ENCODE data around the gene AK4. TPM values are rescaled to one million over a fixed set of nuclear protein-coding genes. Genes with fewer than 3 reads are reported as not detected.

The AK4 gene
- total and polyA plus RNA-seq, 9 donors: 1.7 to 25.6 (median 13.2) TPM

DNA sequence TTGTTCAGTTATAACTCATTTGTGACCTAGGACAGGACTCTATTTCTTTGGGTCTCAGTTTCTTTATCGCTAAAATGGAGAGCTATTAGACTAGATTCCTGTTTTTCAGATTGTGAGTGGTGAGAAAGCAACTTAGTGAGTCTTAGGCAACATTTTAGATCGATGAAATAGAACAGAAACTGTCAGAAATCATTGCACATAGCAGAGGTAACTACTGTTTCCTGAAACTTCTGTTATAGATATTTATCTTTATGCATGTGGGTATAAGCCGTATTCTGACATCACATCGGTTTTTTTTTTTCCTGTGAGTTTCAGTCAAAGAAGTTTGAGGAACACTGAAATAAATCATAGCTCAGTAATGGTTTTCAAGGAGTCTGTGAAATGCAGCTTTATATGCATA, 119.3 kb downstream of the AK4 start:
- WGBS, 3 donors: 93 to 97% (median 94%) methylated on average over 4 of the region's 4 CpGs
- Histone ChIP-seq H3K4me1 (ENCODE audit: insufficient read depth) (peaks cover 3% of the 10 kb centered on the region), H3K27me3 (no peaks in the 10 kb centered on the region), H3K9me3 (no peaks in the 10 kb centered on the region), H3K36me3 (no peaks in the 10 kb centered on the region), H3K27ac (no peak overlapping the region), H3K4me3 (no peak overlapping the region)
- TF ChIP-seq POLR2A (IDR thresholded peaks at IDR 0.05): no peak
- TF ChIP-seq EP300 (IDR thresholded peaks at IDR 0.05): no peak
- TF ChIP-seq, protein P1, sequence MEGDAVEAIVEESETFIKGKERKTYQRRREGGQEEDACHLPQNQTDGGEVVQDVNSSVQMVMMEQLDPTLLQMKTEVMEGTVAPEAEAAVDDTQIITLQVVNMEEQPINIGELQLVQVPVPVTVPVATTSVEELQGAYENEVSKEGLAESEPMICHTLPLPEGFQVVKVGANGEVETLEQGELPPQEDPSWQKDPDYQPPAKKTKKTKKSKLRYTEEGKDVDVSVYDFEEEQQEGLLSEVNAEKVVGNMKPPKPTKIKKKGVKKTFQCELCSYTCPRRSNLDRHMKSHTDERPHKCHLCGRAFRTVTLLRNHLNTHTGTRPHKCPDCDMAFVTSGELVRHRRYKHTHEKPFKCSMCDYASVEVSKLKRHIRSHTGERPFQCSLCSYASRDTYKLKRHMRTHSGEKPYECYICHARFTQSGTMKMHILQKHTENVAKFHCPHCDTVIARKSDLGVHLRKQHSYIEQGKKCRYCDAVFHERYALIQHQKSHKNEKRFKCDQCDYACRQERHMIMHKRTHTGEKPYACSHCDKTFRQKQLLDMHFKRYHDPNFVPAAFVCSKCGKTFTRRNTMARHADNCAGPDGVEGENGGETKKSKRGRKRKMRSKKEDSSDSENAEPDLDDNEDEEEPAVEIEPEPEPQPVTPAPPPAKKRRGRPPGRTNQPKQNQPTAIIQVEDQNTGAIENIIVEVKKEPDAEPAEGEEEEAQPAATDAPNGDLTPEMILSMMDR (IDR thresholded peaks at IDR 0.05): no peak
- intact Hi-C loops (cut with DNase I): no loop called here
- no peak for DNase-seq

DNA sequence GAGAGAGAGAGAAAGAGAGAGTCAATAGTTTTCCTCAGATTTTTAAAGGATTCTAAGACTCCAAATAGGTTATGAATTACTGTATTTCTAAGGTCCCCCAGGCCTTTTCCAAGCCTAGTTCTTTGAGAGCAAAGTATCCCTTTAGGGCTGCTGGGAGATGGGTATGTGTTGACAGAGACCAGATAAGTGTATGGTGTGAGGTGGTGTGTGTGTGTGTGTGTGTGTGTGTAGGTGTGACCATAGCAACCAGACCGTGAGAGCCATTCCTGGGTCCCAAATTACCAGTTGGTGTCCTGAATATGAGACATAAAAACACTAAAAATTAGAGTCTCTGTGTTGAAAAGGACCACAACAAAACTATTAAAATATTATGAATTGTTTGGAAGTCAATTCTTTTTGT, 119.7 kb downstream of the AK4 start:
- Histone ChIP-seq H3K27me3 (no peaks in the 10 kb centered on the region), H3K4me1 (ENCODE audit: insufficient read depth) (peaks cover 3% of the 10 kb centered on the region), H3K9me3 (no peaks in the 10 kb centered on the region), H3K36me3 (no peaks in the 10 kb centered on the region), H3K27ac (no peak overlapping the region), H3K4me3 (no peak overlapping the region)
- DNase-seq: no peak
- TF ChIP-seq, protein P1 (IDR thresholded peaks at IDR 0.05): no peak
- no peak for TF ChIP-seq EP300 (IDR thresholded peaks at IDR 0.05)
- TF ChIP-seq POLR2A (IDR thresholded peaks at IDR 0.05): no peak
- WGBS, 3 donors: 71 to 81% (median 76%) methylated on average over 1 of the region's 1 CpG
- intact Hi-C loops (cut with DNase I): no loop called here

DNA sequence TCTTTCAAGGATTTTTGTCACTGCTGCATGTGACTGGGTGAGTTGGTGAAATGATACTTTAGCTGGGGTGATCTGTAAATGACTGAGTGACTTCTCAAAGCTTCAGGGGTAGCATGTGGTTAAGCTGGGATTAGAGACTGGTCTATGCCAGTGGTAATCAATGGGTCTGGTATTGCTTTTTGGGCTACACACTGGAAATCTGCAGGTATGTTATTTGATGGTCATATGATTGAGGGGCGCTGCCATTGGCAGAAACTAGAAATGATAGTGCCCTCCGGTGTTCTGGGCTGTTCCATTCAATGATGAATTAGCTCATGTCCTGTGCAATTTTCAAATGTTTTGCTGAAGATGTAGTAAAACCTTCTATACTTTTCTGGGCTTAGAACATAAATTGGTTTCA, 121.6 kb downstream of the AK4 start:
- no peak for DNase-seq
- TF ChIP-seq, protein P1 (IDR thresholded peaks at IDR 0.05): no peak
- no peak for TF ChIP-seq EP300 (IDR thresholded peaks at IDR 0.05)
- TF ChIP-seq POLR2A (IDR thresholded peaks at IDR 0.05): no peak
- 82 to 89% (median 83%) methylated on average over 2 of the region's 2 CpGs for WGBS, 3 donors
- no peaks in the 10 kb centered on the region for H3K27me3 ChIP-seq
- intact Hi-C loops (cut with DNase I): no loop called here
- no peak overlapping the region for H3K27ac ChIP-seq
- H3K9me3 ChIP-seq: no peaks in the 10 kb centered on the region
- peaks cover 3% of the 10 kb centered on the region for H3K4me1 ChIP-seq (ENCODE audit: insufficient read depth)
- no peaks in the 10 kb centered on the region for H3K36me3 ChIP-seq
- no peak overlapping the region for H3K4me3 ChIP-seq

DNA sequence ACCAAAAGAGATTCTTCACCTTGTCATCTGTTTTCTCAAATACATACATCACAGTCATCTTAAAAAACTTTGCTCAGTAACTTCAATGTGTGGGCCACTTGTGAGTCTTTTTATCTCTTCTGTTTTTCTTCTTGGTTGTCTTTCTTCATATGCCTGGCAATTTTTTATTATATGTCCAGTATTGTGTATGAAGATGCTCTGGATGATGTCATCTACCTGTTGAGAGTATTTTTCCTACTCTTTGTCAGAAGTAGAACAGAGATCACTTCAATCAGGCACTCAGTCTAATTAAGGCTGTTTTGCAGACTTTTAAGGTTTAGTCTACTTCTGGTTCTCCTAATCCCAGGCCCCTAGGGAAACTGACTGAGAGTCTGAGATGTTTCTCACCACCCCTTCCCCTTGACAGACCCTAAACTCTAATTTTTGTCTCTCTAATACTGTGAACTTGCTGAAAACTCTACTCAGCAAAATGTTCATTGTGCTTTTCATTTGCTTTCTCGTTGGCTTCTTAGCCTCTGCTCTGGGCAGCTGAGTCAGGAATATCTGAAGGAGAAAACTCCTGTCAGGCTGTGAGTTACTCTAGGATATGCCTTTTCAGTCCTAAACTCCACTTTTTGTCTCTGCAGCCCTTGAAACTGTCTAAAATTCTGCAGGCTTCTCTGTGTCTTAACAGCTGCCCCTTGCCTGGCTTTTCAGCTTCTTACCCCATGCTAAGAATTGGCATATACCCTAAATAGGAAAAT, 128.4 kb downstream of the AK4 start:
- no peaks in the 10 kb centered on the region for H3K36me3 ChIP-seq
- no peak for DNase-seq
- H3K27ac ChIP-seq: no peak overlapping the region
- H3K27me3 ChIP-seq: no peaks in the 10 kb centered on the region
- peaks cover 2% of the 10 kb centered on the region for H3K4me1 ChIP-seq (ENCODE audit: insufficient read depth)
- WGBS, 3 donors: 44 to 54% (median 47%) methylated on average over 1 of the region's 1 CpG
- intact Hi-C loops (cut with DNase I): no loop called here
- TF ChIP-seq EP300 (IDR thresholded peaks at IDR 0.05) (no peak), POLR2A (IDR thresholded peaks at IDR 0.05) (no peak)
- TF ChIP-seq, protein P1 (IDR thresholded peaks at IDR 0.05): no peak
- H3K4me3 ChIP-seq: no peak overlapping the region
- no peaks in the 10 kb centered on the region for H3K9me3 ChIP-seq

Data from ovary (tissue), 9 donors.